GM12878 (cell line): ENCODE results near the gene B4GALNT4. TPM values are rescaled to one million over a fixed set of nuclear protein-coding genes. Genes with fewer than 3 reads are reported as not detected.

Experiments
- BRCA1 ChIP-seq: IDR thresholded peaks from 2 replicates; pipeline ENCODE4 v1.6.1; 2011; ENCODE audit warnings: low read depth, low read length, improper control_type of control experiment
- CEBPB ChIP-seq, 2 experiments: fragments of 150-350 bp in 1 of 2; IDR thresholded peaks; 2 replicates each; pipeline ENCODE4 v1.6.1; 2012 to 2014; ENCODE audit warnings: low read depth in 2 of 2, low read length in 2 of 2, borderline replicate concordance in 1 of 2, inconsistent platforms in 1 of 2
- E2F8 ChIP-seq: fragments of 450-650 bp; IDR thresholded peaks from 2 replicates; pipeline ENCODE4 v1.6.1; 2018; ENCODE audit warnings: mild to moderate bottlenecking, low read depth, moderate library complexity; ENCODE audit not compliant: partially characterized antibody
- KAT2A ChIP-seq: conservative IDR thresholded peaks from 2 replicates; pipeline ENCODE4 v1.6.1; 2011; ENCODE audit warnings: low read depth, low read length; ENCODE audit not compliant: control insufficient read depth
- TAF1 ChIP-seq: IDR thresholded peaks from 2 replicates; pipeline ENCODE4 v1.6.1; 2011; ENCODE audit warnings: mild to moderate bottlenecking, low read depth, low read length, borderline replicate concordance
- ZBTB11 ChIP-seq: fragments of 450-650 bp; formaldehyde crosslinking; IDR thresholded peaks from 2 replicates; pipeline ENCODE4 v1.5.0; 2022; ENCODE audit warnings: mild to moderate bottlenecking, missing genetic modification characterization
- ZBTB40 ChIP-seq: fragments of 450-650 bp; IDR thresholded peaks from 2 replicates; pipeline ENCODE4 v1.6.1; 2016; ENCODE audit warnings: mild to moderate bottlenecking, moderate library complexity, borderline replicate concordance
- polyA plus RNA-seq, 11 experiments: library from polyadenylated mRNA; depleted of rRNA in 4 of 11; unstranded in 6 of 11; stranded (reverse) in 5 of 11; fragments of >200 nt; fragmentation: Nextera tagmentation in 4 of 11; fragmentation: Illumina TruSeq in 1 of 11; extraction: Ambion mirVana in 4 of 11; extraction: Trizol in 1 of 11; gene quantifications; 1 replicate in 1 of 11; 2 replicates in 10 of 11; pipeline versions ENCODE4 v1.2.1 to v1.2.3, GENCODE V29; 2011 to 2016; ENCODE audit warnings: inconsistent platforms in 2 of 11, missing spikeins in 2 of 11, low read depth in 1 of 11
- total RNA-seq, 4 experiments: library from RNA; depleted of rRNA in 3 of 4; stranded (reverse); fragments of >200 nt in 3 of 4; fragmentation: Illumina TruSeq in 1 of 4; extraction: Trizol in 1 of 4; gene quantifications; 2 replicates each; pipeline versions ENCODE4 v1.2.1 to v1.2.3, GENCODE V29; 2013 to 2021
- TF ChIP-seq, protein P1 (sequence below): fragments of 450-650 bp; formaldehyde crosslinking; IDR thresholded peaks from 2 replicates; pipeline ENCODE4 v1.4.0; 2020; ENCODE audit warnings: mild to moderate bottlenecking, moderate library complexity
- TF ChIP-seq, protein P2 (sequence below): IDR thresholded peaks from 2 replicates; pipeline ENCODE4 v1.6.1; 2012; ENCODE audit warnings: low read length, inconsistent platforms

B4GALNT4 gene
- total and polyA plus RNA-seq, 10 of the 15 experiments (the other 5 are each of a cell fraction or from before 2014, with no cell fraction given): 0.04 to 0.82 (median 0.40) TPM; not detected in 6

DNA sequence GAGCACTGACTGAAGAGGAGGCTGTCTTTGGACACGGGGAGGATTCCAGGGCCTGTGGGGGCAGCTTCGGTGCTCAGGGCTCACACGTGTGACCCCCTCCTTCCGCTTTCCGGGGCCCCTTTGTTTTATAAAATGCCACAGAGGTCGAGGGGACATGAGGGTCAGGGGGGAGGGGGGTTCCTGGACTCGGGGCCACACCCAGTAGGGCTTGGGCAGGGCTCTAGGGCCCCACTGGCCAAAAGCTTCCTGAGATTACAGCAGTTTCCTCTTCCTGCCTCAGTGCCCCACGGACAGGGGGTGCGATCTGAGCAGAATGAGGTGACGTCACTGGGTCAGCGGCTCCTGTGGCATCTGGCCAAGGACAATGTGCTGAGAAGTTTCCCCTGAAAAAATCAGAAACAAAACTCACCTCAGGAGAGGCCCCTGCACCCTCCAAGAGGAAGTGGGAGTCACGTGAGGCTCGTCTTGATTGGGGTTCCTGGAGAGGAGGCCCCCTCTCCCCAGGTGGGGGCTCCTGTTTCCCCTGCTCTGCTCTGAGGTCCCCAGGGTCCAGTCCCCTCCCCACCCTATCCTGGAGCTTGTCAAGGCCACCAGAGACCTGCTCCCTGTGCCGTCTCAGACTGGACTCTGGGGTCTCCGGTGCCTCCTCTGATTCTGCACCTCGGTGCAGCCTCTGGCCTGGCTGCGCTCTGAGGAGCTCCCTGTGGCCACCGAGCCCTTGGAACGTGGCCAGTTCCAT lies 42.3 kb upstream of the B4GALNT4 start (continued):
- TF ChIP-seq ZBTB40 (peak; percentile 50; the same call in 1 of the 2 replicates), E2F8 (no peak), CEBPB (IDR thresholded peaks at IDR 0.05; ENCODE audit: borderline replicate concordance in 1 of 2, low read depth in 2 of 2, low read length in 2 of 2) (no peak), TAF1 (no peak), KAT2A (no peak), BRCA1 (no peak), ZBTB11 (CRISPR knock-in tag) (no peak)
- TF ChIP-seq, protein P1, sequence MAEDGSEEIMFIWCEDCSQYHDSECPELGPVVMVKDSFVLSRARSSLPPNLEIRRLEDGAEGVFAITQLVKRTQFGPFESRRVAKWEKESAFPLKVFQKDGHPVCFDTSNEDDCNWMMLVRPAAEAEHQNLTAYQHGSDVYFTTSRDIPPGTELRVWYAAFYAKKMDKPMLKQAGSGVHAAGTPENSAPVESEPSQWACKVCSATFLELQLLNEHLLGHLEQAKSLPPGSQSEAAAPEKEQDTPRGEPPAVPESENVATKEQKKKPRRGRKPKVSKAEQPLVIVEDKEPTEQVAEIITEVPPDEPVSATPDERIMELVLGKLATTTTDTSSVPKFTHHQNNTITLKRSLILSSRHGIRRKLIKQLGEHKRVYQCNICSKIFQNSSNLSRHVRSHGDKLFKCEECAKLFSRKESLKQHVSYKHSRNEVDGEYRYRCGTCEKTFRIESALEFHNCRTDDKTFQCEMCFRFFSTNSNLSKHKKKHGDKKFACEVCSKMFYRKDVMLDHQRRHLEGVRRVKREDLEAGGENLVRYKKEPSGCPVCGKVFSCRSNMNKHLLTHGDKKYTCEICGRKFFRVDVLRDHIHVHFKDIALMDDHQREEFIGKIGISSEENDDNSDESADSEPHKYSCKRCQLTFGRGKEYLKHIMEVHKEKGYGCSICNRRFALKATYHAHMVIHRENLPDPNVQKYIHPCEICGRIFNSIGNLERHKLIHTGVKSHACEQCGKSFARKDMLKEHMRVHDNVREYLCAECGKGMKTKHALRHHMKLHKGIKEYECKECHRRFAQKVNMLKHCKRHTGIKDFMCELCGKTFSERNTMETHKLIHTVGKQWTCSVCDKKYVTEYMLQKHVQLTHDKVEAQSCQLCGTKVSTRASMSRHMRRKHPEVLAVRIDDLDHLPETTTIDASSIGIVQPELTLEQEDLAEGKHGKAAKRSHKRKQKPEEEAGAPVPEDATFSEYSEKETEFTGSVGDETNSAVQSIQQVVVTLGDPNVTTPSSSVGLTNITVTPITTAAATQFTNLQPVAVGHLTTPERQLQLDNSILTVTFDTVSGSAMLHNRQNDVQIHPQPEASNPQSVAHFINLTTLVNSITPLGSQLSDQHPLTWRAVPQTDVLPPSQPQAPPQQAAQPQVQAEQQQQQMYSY (CRISPR knock-in tag): no peak; the same call in 1 of the 2 replicates
- TF ChIP-seq, protein P2, sequence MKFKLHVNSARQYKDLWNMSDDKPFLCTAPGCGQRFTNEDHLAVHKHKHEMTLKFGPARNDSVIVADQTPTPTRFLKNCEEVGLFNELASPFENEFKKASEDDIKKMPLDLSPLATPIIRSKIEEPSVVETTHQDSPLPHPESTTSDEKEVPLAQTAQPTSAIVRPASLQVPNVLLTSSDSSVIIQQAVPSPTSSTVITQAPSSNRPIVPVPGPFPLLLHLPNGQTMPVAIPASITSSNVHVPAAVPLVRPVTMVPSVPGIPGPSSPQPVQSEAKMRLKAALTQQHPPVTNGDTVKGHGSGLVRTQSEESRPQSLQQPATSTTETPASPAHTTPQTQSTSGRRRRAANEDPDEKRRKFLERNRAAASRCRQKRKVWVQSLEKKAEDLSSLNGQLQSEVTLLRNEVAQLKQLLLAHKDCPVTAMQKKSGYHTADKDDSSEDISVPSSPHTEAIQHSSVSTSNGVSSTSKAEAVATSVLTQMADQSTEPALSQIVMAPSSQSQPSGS: peak; percentile 94
